HG02852 (cell line): ENCODE results near the gene ARHGEF1.
A peak's percentile ranks its signal among the peaks of the same experiment; 100 is the strongest.

ENCODE experiments used
- ATAC-seq: cut with Tn5 transposase; IDR thresholded peaks from one replicate; pipeline ENCODE4 v1.9.1; 2021; ENCODE audit warnings: mild to moderate bottlenecking, moderate library complexity; ENCODE audit not compliant: unreplicated experiment

ARHGEF1 gene

DNA sequence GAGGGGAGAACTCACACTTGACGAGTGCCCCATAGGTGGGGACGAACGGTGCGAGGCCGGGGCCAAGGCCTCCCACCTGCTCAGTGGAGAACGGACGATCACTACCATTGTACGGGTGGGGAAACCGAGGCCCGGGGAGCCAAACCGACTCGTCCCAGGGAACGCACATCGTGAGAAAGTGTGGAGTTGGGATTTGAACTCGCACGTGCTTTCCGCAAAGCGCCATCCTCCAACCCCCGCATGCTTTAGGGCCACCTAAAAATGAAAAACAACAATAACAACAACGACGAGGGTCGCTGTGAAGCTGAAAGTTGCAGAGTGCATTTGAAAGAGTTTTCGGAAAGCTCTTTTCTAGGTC, 458 bp downstream of the ARHGEF1 start:
- ATAC-seq: no peak

DNA sequence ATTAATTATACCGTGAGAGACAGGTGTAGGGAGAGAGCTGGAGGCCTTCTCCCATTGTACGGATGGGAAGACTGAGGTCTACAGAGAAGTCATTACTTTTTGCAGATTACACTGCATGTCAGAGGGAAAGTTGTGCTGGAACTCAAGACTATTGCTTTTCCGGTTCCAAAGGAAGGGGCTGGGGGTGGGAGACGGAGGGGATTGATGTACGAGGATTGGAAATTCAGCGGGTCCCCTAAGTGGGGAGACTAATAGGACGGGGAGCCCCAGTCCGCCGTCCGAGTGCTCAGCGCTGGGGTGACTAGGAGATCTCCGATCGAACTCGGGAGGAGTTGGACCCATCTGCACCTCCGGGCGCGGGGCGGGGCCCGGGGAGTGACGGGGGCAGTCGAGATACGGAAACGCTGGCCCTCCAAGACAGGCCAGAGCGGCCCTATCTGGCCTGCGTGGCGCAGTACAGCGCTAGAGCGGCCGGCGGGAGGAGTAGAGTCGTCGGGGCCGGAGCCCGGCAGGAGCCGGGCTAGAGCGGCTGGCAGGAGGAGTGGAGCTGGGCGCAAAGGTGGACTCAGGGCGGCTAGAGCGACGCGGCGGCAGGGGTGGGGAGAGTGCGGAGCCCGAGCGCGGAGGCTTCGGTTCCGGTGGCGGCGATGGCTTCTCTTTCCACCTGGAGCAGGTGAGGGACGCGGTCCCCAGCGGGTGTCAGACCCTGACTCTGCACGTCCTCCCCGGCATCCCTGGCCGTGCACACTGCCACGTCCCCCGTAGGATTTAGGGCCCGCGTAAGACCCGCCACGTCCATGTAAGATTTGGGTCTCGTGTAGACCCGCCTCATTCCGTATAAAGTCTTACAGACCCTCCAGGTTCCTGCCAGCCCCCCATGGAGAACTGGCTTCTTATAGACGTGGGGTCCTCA, 1.1 kb downstream of the ARHGEF1 start:
- ATAC-seq: peak; percentile 79

GRCh38 chr19:41886761-41887710, 4.1 kb downstream of the ARHGEF1 start:
- ATAC-seq: no peak

DNA sequence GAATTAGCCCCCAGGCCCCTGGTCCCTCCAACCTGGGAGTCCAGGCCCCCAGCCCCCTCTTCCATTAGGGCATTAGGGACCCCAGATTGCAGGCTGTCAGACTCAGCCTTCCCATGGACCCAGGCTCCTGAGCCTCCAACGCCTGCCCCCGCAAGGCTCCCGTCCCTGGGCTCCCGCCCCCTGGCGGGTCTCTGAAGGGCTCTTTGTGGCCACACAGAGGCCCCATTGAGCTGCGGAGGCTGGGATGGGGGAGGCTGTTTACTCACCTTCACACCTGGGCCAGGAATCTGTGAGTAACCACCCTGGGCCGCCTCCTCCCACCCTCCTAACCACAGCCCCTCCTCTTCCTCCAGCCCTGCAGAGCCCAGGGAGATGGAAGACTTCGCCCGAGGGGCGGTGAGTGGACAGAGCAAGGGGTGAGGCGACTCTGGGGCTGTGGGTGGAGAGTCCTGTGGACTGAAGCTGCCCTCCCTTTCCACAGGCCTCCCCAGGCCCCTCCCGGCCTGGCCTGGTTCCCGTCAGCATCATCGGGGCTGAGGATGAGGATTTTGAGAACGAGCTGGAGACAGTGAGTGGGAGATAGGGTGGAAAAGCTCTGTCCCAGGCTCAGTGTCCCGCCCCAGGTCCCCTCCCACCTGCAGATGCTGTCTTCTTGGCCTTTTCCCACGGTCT, 4.9 kb downstream of the ARHGEF1 start:
- ATAC-seq: no peak

GRCh38 chr19:41888926-41889325, 5.9 kb downstream of the ARHGEF1 start:
- ATAC-seq: no peak

GRCh38 chr19:41889896-41890295, 6.9 kb downstream of the ARHGEF1 start:
- ATAC-seq: no peak

GRCh38 chr19:41890936-41891335, 8.0 kb downstream of the ARHGEF1 start:
- ATAC-seq: no peak

DNA sequence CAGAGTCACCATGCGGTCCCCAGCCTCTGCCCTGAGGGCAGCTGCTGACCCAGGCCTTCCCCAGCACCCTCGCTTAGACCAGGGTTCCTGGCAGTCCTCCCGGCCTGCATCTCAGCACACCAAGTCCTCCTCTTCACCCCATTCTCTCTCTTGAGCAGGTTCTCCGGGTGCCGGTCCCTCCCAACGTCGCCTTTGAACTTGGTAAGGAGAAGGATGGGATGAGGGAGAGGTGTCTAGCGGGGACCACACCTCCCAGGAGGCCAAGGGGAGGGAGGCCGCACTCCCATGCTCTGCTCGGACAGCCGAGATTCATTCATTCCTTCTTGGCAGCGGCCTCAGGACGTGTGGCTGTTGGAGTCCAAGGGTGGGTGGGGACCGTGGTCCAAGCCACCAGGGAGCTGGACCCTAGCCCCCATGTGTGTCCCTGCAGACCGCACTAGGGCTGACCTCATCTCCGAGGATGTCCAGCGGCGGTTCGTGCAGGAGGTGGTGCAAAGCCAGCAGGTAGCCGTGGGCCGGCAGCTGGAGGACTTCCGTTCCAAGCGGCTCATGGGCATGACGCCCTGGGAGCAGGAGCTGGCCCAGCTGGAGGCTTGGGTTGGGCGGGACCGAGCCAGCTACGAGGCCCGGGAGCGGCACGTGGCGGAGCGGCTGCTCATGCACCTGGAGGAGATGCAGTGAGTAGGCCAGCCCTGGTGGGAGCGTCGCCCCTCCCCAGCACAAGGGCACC, 9.4 kb downstream of the ARHGEF1 start:
- ATAC-seq: no peak

- ATAC-seq: no peak
These were observed 10.9 kb downstream of the ARHGEF1 start for GRCh38 chr19:41893899-41894298.

DNA sequence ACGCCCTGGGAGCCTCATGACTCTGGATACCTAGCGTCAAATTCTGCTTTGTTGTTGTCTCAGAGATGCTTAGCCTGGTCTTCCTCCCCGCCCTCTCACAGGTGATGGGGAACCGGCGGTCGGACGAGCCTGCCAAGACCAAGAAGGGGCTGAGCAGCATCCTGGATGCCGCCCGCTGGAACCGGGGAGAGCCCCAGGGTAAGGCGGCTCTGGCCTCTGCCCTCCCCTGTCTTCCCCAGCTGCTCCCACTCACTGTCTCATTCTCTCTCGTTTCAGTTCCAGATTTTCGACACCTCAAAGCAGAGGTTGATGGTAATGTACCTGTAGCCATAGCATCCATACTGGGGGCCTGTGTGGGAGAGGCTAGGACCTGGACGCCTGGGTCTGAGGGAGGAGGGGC, 11.4 kb downstream of the ARHGEF1 start:
- ATAC-seq: no peak

DNA sequence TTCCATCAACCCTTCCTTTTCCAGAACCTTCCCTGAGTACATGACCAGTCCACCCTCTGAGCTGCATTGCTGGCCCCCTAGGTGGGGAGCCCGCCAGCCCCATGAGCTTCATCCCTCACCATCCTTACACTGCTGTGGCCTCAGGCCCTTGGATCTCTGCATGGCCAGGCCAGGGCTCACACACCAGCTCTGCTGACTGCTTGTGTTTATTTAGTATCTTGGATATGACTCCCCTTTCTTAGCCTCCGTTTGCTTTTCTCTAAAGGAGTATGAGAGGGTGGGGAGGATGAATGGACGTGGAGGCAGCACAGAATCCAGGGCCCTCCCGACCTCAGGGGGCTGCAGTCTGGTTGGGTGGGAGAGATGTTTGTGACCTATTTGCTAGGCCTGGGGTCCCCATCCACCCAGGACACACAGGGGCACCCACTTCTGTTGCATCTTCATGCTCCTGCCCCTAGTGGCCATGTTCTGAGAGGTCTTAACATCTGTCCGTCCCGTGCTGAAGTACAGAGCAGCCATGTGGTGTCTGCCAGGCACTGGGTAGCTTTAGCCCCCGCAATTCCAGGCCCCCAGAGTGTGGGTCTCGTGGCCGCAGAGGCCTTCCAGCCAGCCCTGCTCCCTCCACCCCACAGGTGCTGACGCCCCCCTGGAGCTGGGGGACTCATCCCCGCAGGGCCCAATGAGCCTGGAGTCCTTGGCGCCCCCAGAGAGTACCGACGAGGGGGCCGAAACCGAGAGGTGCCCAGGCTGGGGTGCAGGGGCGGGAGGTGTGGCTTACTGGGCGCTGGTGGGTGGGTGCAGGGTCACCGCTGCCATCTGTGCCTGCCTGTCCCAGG, 13.0 kb downstream of the ARHGEF1 start:
- ATAC-seq: no peak

GRCh38 chr19:41896581-41896942, 13.6 kb downstream of the ARHGEF1 start:
- ATAC-seq: no peak

DNA sequence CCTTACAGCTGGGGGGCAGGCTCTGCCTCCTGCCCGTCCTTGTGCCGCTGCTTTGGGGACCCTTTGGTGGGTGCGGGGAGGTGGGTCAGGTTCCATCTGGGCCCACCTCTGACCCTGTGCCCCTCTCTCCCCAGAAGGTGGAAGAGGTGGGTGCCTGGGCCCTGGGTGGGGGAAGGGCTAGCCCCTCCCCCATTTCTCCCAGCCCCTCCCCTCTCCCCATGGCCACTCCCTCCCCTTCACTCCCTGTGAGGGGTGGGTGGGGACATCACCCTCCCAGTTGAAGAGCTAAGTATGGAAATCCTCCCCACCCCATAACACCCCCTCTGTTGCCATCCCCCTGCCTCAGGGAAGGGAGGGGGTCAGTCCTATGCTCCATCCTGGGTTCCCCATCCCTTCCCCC, 14.2 kb downstream of the ARHGEF1 start:
- ATAC-seq: no peak

GRCh38 chr19:41897820-41898219, 14.8 kb downstream of the ARHGEF1 start:
- ATAC-seq: no peak

DNA sequence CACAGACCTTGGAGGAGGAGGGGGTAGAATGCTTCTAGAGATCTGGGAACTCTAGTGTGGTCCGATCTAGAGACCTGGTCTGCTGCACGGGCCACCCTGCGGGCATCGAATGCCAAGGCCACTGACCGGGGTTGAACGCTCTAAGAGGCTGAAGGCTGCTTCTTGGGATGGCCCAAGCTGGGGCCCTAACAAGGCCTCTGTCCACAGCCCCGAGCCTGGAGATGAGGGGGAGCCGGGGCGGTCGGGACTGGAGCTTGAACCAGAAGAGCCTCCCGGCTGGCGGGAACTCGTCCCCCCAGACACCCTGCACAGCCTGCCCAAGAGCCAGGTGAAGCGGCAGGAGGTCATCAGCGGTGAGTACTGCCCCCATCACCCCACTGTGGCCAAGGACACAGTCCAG, 15.3 kb downstream of the ARHGEF1 start:
- no peak for ATAC-seq

- no peak for ATAC-seq
These were observed 18.9 kb downstream of the ARHGEF1 start for GRCh38 chr19:41901707-41902360.

GRCh38 chr19:41902594-41902993, 19.6 kb downstream of the ARHGEF1 start:
- no peak for ATAC-seq

- ATAC-seq: no peak
These were observed 20.4 kb downstream of the ARHGEF1 start for GRCh38 chr19:41903193-41903953.
